ENCODE measurements around the gene SLC4A7. TPM values are rescaled to one million over a fixed set of nuclear protein-coding genes. Genes with fewer than 3 reads are reported as not detected.
"Not testable (repeated sequence)": the region's sequence is repeated elsewhere in the genome, so short reads cannot be mapped to it uniquely, and the experiment has no call there.

SLC4A7 gene
- total and polyA plus RNA-seq, 5 donors = 3.5 to 20.6 (median 17.7) TPM

DNA sequence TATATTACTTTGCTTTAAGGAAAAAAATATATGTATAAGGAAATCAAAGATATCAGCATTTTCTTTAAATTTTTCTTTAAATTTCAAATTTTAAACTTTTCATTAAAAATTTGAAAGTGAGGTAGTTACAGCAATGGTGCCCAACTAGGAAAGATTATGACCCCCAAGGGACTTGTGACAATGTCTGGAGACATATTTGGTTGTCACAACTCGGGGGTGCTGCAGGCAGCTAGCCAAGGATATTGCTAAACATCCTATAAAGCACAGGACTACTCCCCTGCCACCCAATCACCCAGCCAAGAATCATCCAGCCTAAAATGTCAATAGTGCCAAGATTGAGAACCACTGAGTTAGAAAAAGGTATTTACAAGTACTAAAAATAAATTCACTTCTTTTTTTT is 57.3 kb downstream of the SLC4A7 start:
- intact Hi-C loops (cut with DNase I) = no loop called here
- 46% methylated on average over 1 of the region's 1 CpG for WGBS
- no peak for DNase-seq
- Histone ChIP-seq H3K9me3 (ENCODE audit: control insufficient read depth, low read length) (no peaks in the 10 kb centered on the region), H3K27me3 (ENCODE audit: control insufficient read depth, insufficient read depth) (no peaks in the 10 kb centered on the region), H3K27ac (ENCODE audit: low read length) (no peak overlapping the region), H3K4me3 (ENCODE audit: low read length) (no peak overlapping the region), H3K4me1 (ENCODE audit: control insufficient read depth, insufficient read depth, low read length) (no peaks in the 10 kb centered on the region)
- ATAC-seq = no peak

- no peak for ATAC-seq
- 95% methylated on average over 8 of the region's 8 CpGs for WGBS
- DNase-seq = no peak
- Histone ChIP-seq H3K4me1 (ENCODE audit: control insufficient read depth, insufficient read depth, low read length) (no peaks in the 10 kb centered on the region), H3K9me3 (ENCODE audit: control insufficient read depth, low read length) (no peaks in the 10 kb centered on the region), H3K27me3 (ENCODE audit: control insufficient read depth, insufficient read depth) (no peaks in the 10 kb centered on the region), H3K4me3 (ENCODE audit: low read length) (no peak overlapping the region), H3K27ac (ENCODE audit: low read length) (no peak overlapping the region)
- intact Hi-C loops (cut with DNase I) = no loop called here
Measured at GRCh38 chr3:27425896-27426565, 58.2 kb downstream of the SLC4A7 start.

- 98% methylated on average over 13 of the region's 13 CpGs for WGBS
- ATAC-seq; H3K27ac ChIP-seq (ENCODE audit: low read length); H3K4me1 ChIP-seq (ENCODE audit: control insufficient read depth, insufficient read depth, low read length); intact Hi-C loops (cut with DNase I); DNase-seq; H3K9me3 ChIP-seq (ENCODE audit: control insufficient read depth, low read length); H3K4me3 ChIP-seq (ENCODE audit: low read length); H3K27me3 ChIP-seq (ENCODE audit: control insufficient read depth, insufficient read depth): not testable (repeated sequence)
Measured at GRCh38 chr3:27424812-27425521, 59.2 kb downstream of the SLC4A7 start.

GRCh38 chr3:27423463-27423862 is 60.7 kb downstream of the SLC4A7 start:
- H3K4me3 ChIP-seq (ENCODE audit: low read length) = no peak overlapping the region
- intact Hi-C loops (cut with DNase I) = no loop called here
- no peaks in the 10 kb centered on the region for H3K9me3 ChIP-seq (ENCODE audit: control insufficient read depth, low read length)
- H3K4me1 ChIP-seq (ENCODE audit: control insufficient read depth, insufficient read depth, low read length) = no peaks in the 10 kb centered on the region
- ATAC-seq = no peak
- WGBS = 90% methylated on average over 5 of the region's 5 CpGs
- no peaks in the 10 kb centered on the region for H3K27me3 ChIP-seq (ENCODE audit: control insufficient read depth, insufficient read depth)
- no peak for DNase-seq
- no peak overlapping the region for H3K27ac ChIP-seq (ENCODE audit: low read length)

- intact Hi-C loops (cut with DNase I) = no loop called here
- 83% methylated on average over 2 of the region's 2 CpGs for WGBS
- no peak for ATAC-seq
Measured at GRCh38 chr3:27422617-27423016, 61.6 kb downstream of the SLC4A7 start.

DNA sequence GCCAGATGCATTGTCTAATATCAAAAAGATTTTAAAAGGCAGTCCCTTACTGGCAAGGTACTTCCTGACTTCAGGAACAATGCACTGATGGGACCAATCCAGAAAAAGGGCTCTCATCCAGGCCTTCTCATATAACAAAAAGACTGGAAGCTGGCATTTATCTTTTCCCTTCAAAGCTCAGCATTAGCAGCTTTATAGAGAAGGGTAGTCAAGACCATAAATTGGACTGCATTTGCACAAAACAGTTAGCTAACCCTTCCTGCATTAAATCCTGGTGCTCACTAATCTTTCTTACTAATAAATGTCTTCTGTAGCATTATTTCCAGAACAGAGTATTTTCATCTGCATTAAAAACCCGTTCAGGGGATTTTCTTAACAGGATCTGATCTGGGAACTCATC is 69.0 kb downstream of the SLC4A7 start:
- DNase-seq (no peak), ATAC-seq (no peak)
- intact Hi-C loops (cut with DNase I) = no loop called here
- no peak overlapping the region for H3K27ac ChIP-seq (ENCODE audit: low read length)
- no peaks in the 10 kb centered on the region for H3K4me1 ChIP-seq (ENCODE audit: control insufficient read depth, insufficient read depth, low read length)
- H3K27me3 ChIP-seq (ENCODE audit: control insufficient read depth, insufficient read depth) = no peaks in the 10 kb centered on the region
- no peak overlapping the region for H3K4me3 ChIP-seq (ENCODE audit: low read length)
- WGBS = 88% methylated on average over 1 of the region's 1 CpG
- no peaks in the 10 kb centered on the region for H3K9me3 ChIP-seq (ENCODE audit: control insufficient read depth, low read length)

More at GRCh38 chr3:27422617-27423016, 61.6 kb downstream of the SLC4A7 start:
- H3K4me3 ChIP-seq (ENCODE audit: low read length) = no peak overlapping the region
- no peak for DNase-seq
- H3K27me3 ChIP-seq (ENCODE audit: control insufficient read depth, insufficient read depth) = no peaks in the 10 kb centered on the region
- H3K27ac ChIP-seq (ENCODE audit: low read length) = no peak overlapping the region
- H3K4me1 ChIP-seq (ENCODE audit: control insufficient read depth, insufficient read depth, low read length) = no peaks in the 10 kb centered on the region
- H3K9me3 ChIP-seq (ENCODE audit: control insufficient read depth, low read length) = no peaks in the 10 kb centered on the region

DNA sequence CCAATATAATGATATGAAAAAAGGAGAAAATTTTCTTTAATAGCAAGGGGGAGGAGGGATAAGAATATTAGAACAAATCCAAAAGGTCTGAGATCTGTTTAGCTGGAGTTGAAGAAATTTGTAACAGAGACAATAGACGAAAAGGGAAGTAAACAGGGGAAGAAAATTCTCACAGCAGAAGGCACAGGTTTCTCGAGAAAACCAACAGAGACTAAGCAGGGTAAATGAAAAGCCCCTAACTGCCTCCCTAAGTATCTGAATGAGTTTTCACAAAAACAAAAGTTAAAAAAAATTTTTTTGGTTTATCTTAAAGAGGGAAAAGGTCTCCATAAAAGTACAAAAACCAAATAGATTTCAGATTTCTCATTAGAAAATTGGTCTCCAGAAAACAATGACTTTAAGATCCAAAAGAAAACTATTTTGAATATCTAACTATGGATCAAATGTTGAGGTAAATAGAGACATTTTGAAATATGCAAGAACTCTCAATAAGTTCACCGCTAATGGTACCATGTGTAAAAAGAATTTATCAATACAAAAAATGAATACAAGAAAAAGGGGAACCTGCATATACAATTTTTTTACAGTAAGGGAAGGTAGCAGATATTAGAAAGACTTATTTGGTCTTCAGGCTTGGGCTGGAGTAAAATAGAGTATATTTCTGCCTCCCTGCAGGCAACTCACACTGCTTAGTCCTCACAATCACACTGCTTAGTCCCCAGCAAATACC is 91.1 kb downstream of the SLC4A7 start:
- DNase-seq = no peak
- no peak for ATAC-seq
- H3K4me1 ChIP-seq (ENCODE audit: control insufficient read depth, insufficient read depth, low read length) = no peaks in the 10 kb centered on the region
- no peak overlapping the region for H3K27ac ChIP-seq (ENCODE audit: low read length)
- H3K9me3 ChIP-seq (ENCODE audit: control insufficient read depth, low read length) = no peaks in the 10 kb centered on the region
- H3K4me3 ChIP-seq (ENCODE audit: low read length) = no peak overlapping the region
- WGBS = 56% methylated on average over 3 of the region's 3 CpGs
- intact Hi-C loops (cut with DNase I) = no loop called here
- no peaks in the 10 kb centered on the region for H3K27me3 ChIP-seq (ENCODE audit: control insufficient read depth, insufficient read depth)

DNA sequence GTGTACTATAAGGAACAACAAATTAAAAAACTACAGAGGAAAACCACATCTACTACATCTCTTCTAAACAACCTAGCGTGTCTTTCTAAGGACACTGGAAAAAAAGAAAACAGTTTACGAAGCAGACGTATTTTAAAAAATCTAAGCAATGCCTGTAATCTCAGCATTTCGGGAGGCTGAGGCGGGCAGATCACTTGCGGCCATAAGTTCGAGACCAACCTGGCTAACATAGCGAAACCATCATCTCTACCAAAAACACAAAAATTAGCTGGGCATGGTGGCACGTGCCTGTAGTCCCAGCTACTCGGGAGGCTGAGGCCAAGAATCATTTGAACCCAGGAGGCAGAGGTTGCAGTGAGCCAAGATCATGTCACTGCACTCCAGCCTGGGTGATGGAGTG is 91.8 kb downstream of the SLC4A7 start:
- ATAC-seq; H3K9me3 ChIP-seq (ENCODE audit: control insufficient read depth, low read length); H3K27me3 ChIP-seq (ENCODE audit: control insufficient read depth, insufficient read depth); DNase-seq; H3K4me3 ChIP-seq (ENCODE audit: low read length); H3K27ac ChIP-seq (ENCODE audit: low read length); H3K4me1 ChIP-seq (ENCODE audit: control insufficient read depth, insufficient read depth, low read length); intact Hi-C loops (cut with DNase I): not testable (repeated sequence)
- whole genome bisulfite sequencing = 94% methylated on average over 10 of the region's 10 CpGs

GRCh38 chr3:27391796-27392195 is 92.4 kb downstream of the SLC4A7 start:
- Histone ChIP-seq H3K4me3 (ENCODE audit: low read length) (no peak overlapping the region), H3K9me3 (ENCODE audit: control insufficient read depth, low read length) (no peaks in the 10 kb centered on the region), H3K27ac (ENCODE audit: low read length) (no peak overlapping the region), H3K4me1 (ENCODE audit: control insufficient read depth, insufficient read depth, low read length) (no peaks in the 10 kb centered on the region), H3K27me3 (ENCODE audit: control insufficient read depth, insufficient read depth) (no peaks in the 10 kb centered on the region)
- DNase-seq (no peak), ATAC-seq (no peak)
- intact Hi-C loops (cut with DNase I) = no loop called here
- 97% methylated on average over 1 of the region's 1 CpG for WGBS

DNA sequence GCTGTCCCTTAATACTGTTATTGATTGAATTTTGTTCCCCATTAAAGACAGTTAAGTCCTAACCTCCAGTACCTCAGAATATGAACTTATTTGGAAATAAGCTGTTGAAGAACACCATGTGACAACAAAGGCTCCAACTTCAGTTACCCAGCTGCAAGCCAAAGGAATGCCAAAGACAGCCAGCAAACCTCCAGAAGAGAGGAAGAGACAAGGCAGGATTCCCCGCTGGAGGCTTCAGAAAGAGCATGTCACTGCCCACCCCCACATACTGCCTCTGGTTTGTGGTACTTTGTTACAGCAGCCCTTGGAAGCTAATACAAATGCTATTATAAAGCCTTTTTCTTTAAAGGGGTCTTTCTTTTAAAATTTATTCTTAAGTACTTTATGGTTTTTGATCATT is 96.6 kb downstream of the SLC4A7 start:
- DNase-seq (no peak), ATAC-seq (no peak)
- H3K4me3 ChIP-seq (ENCODE audit: low read length) = no peak overlapping the region
- no peaks in the 10 kb centered on the region for H3K9me3 ChIP-seq (ENCODE audit: control insufficient read depth, low read length)
- no peaks in the 10 kb centered on the region for H3K27me3 ChIP-seq (ENCODE audit: control insufficient read depth, insufficient read depth)
- 98% methylated on average over 1 of the region's 1 CpG for WGBS
- intact Hi-C loops (cut with DNase I) = no loop called here
- H3K27ac ChIP-seq (ENCODE audit: low read length) = no peak overlapping the region
- H3K4me1 ChIP-seq (ENCODE audit: control insufficient read depth, insufficient read depth, low read length) = no peaks in the 10 kb centered on the region

GRCh38 chr3:27385504-27385903 is 98.7 kb downstream of the SLC4A7 start:
- Histone ChIP-seq H3K27me3 (ENCODE audit: control insufficient read depth, insufficient read depth) (no peaks in the 10 kb centered on the region), H3K9me3 (ENCODE audit: control insufficient read depth, low read length) (no peaks in the 10 kb centered on the region), H3K4me1 (ENCODE audit: control insufficient read depth, insufficient read depth, low read length) (no peaks in the 10 kb centered on the region), H3K4me3 (ENCODE audit: low read length) (no peak overlapping the region), H3K27ac (ENCODE audit: low read length) (no peak overlapping the region)
- DNase-seq (no peak), ATAC-seq (no peak)
- intact Hi-C loops (cut with DNase I) = no loop called here

Data from right cardiac atrium (tissue), 5 donors.